Measurements from ENCODE around the gene RIT2.
"Not testable (repeated sequence)": the region's sequence is repeated elsewhere in the genome, so short reads cannot be mapped to it uniquely, and the experiment has no call there.

The RIT2 gene

DNA sequence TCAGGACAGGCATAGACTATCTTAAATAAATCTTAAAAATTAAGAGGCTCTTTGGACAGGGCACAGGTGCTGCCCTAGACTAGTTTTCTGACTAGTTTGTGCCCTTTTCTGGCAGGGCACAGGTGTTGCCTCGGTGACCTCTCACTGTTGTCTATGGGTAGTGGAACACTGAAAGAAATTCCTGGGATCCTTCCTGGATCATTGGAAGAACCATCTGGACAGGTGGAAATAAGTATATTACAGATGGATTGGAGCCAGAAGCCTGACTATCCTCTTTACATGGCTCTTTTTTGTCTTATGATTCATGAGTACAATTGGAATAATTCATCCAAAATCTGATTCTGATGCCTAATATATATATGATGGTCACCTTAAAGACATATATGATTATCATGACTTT lies 286.6 kb downstream of the RIT2 start:
- no peak for DNase-seq (ENCODE audit: low read depth)

GRCh38 chr18:42824178-42824577 lies 291.3 kb downstream of the RIT2 start:
- no peak for DNase-seq (ENCODE audit: low read depth)

DNA sequence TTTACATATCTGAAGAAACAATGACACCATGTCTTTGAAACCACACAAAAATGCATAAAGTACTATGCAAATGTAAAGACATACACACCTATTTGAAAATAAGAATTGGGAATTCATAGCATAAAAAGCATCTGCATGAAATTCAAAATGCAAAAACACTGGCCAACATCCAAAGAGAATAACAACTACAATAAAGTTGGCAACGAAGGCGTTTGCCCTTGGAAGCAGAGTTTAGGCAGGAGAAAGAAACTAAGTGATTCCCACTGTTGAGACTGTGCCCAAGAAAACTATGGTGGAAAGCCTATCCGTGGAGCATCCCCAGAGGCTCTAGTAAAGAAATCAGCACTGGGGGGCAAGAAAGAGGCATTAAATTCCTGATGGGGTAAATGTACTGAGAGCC lies 292.8 kb downstream of the RIT2 start:
- DNase-seq (ENCODE audit: low read depth), result no peak

GRCh38 chr18:42821492-42821891 lies 294.0 kb downstream of the RIT2 start:
- no peak for DNase-seq (ENCODE audit: low read depth)

DNA sequence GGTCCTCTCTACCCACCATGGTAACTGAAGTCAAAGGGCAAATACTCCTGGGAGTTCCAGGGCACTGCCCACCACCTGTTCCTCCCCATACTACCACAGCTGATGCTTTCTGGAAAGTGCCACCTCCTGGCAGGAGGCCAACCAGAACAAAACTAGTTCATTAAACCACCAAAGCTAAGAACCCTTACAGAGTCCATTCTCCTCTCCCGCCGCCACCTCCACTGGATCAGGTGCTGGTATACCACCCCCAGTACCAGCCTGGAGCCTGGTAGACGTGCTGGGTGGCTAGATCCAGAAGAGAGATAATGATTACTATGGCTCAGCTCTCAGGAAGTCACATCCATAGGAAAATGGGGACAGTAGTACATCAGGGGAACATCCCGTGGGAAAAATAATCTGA lies 300.9 kb downstream of the RIT2 start:
- DNase-seq (ENCODE audit: low read depth), result no peak

GRCh38 chr18:42814184-42814583 lies 301.3 kb downstream of the RIT2 start:
- DNase-seq (ENCODE audit: low read depth), result no peak

GRCh38 chr18:42813570-42813969 lies 301.9 kb downstream of the RIT2 start:
- DNase-seq (ENCODE audit: low read depth), result no peak

GRCh38 chr18:42807887-42808286 lies 307.6 kb downstream of the RIT2 start:
- no peak for DNase-seq (ENCODE audit: low read depth)

DNA sequence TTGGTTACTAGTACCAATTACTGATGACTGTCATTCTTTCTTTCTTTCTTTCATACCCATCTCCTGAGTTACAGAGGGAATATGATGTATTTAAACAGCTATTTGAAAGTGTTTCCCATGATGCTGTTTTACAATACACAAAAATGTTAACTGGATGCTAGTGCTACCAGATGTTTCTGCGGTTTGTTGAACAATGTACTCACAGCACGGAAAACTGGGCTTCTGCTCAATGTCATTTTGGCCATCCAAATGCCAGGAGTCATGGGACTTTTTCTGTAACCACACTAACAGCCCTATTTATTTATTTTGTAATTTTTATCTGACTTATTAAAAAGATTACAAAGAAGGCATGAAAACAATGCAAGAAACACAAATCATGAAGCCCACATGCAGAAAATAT lies 313.8 kb downstream of the RIT2 start:
- no peak for DNase-seq (ENCODE audit: low read depth)

DNA sequence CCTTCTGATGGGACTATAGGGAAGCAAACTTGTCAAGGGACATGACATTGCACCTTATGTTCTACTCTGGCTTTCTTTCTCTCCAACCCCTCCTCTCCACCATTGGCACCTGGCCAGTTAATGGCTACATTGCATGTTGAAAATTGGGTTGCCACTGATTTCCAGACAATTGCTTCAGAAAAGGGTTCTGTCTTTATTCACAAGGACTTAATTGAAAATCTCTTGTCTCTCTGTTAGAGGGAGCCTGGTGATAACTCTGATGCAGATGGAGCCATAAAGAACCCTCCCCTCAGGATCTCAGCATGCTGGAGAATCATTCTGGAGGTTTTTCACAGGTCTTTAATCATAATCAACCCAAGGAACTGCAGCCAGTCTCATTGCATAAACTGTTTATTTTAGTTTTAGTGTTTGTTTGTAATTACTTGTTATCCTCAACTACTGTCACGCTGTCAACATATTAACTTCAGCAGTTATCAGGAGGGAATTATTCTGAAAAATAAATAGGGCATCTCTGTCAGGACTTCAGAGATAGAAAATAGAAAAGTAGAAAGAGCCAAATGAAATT lies 316.8 kb downstream of the RIT2 start:
- DNase-seq (ENCODE audit: low read depth), result no peak

GRCh38 chr18:42795213-42795789 lies 320.2 kb downstream of the RIT2 start:
- DNase-seq (ENCODE audit: low read depth), result not testable (repeated sequence)

DNA sequence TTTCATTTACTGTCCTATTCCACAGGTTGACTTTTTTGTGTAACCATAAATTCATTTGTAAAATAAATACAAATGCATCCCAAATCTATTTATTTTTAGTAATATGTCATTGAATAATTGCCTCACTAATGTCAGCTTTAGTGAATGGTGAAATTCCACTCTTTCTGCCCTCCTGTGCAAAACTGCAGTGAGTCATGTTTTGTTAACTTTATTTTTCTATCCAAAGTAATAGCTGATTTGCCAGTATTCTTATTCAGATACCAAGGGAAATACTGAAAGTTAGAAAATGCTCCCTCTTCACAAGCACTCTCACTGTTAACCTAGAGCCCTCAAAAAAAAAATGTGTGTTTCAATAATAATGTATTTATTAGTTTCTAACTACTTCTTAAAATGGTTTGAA lies 322.8 kb downstream of the RIT2 start:
- no peak for DNase-seq (ENCODE audit: low read depth)

- no peak for DNase-seq (ENCODE audit: low read depth)
Observed at GRCh38 chr18:42784632-42785031, 330.9 kb downstream of the RIT2 start.

DNA sequence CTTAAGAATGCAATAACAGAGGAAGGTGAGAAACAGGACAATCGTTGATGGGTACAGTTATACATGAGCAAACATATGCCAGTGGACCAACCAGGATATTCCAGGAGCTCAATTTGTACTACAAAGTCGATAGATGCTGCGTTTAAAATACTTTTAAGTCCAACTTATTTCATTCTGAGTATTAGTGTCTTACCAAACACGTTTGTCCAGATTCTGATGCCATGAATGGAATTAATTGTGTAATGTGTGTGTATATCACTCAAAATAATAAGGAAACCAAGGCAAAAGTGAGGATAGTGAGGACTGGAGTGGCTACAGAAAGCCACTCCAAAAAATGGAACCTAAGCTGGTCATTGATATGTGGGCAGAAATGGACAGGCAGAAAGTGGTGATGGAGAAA lies 332.6 kb downstream of the RIT2 start:
- no peak for DNase-seq (ENCODE audit: low read depth)

GRCh38 chr18:42781298-42781815 lies 334.1 kb downstream of the RIT2 start:
- DNase-seq (ENCODE audit: low read depth), result no peak

- no peak for DNase-seq (ENCODE audit: low read depth)
Observed at GRCh38 chr18:42780171-42780570, 335.3 kb downstream of the RIT2 start.

- no peak for DNase-seq (ENCODE audit: low read depth)
Observed at GRCh38 chr18:42778445-42779042, 336.9 kb downstream of the RIT2 start.

GRCh38 chr18:42778024-42778423 lies 337.5 kb downstream of the RIT2 start:
- DNase-seq (ENCODE audit: low read depth), result no peak

DNA sequence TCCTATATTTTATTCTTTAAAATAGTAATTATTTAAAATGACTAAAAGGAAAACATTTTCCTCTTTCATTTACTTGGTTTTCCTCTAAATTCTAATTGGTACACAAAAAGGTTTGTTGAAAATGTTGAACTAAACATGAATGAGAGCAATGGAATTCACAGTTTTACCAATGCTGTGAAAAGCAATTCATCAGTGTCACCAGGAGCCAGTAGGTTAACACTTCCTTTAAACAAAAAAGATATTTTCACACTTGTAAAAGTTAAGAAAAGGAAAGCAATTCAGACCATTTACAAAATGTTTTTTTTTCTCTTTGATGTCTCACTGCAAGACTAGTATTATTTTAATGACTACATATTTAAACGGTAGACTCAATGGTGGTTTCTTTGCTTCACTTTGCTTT lies 341.6 kb downstream of the RIT2 start:
- DNase-seq (ENCODE audit: low read depth), result no peak

DNA sequence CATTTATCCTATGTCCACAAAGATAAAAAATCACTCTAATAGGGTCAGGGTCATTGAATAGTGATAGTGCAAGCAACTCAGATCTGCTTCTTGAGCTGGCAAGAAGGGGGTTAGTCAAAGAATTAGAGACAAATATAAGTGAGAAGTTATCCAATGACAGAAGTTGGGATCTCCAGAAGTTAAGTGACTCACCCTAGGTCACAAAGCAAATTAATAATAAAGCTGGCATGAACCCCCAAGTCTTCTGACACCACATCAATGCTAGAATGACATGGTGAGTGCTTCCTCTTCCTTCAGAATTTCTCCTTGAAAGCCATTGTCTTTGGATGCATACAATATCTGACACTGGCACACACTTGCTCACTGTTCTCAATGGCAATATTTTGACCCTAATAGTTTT lies 343.5 kb downstream of the RIT2 start:
- no peak for DNase-seq (ENCODE audit: low read depth)

- DNase-seq (ENCODE audit: low read depth), result no peak
Observed at GRCh38 chr18:42765302-42765701, 350.2 kb downstream of the RIT2 start.

GRCh38 chr18:42760290-42760689 lies 355.2 kb downstream of the RIT2 start:
- no peak for DNase-seq (ENCODE audit: low read depth)

- DNase-seq (ENCODE audit: low read depth), result no peak
Observed at GRCh38 chr18:42758852-42759251, 356.6 kb downstream of the RIT2 start.

DNA sequence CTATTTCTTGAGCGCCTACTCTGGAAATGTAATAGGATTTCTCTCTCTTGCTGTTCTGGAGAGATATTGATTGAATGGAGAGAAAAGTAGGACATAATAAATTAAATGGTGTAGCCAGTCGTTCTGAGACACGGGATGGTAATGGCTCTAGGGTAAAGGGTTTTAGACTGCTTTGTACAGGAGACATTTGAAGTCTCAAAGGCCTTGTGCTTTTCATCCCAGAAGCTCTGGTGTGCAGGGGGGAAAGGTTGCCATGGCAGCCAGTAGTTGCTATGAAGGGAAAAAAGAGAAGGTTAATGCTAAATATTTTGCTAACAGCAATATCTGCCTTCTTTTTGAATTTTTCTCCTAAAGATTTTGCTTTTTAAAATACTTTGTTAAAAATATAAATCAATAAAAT lies 359.3 kb downstream of the RIT2 start:
- DNase-seq (ENCODE audit: low read depth), result no peak

Data from activated T-cell treated with anti-CD3 and anti-CD28 coated beads for 24 hours (primary cell).